ENCODE data around the gene HOXA10. TPM values are rescaled to one million over a fixed set of nuclear protein-coding genes. Genes with fewer than 3 reads are reported as not detected.

Gene HOXA10
- total RNA-seq, 3 donors from 2014 or later = 2.3 to 21.1 (median 5.2) TPM

GRCh38 chr7:27182861-27183681 lies 9.0 kb upstream of the HOXA10 start:
- no peak overlapping the region for H3K27ac ChIP-seq
- H3K9me3 ChIP-seq = no peaks in the 10 kb centered on the region
- DNase-seq (ENCODE audit: low spot score in 2 of 2) = peak in 1 of 2 donors; percentile 38
- TF ChIP-seq POLR2AphosphoS5 (IDR thresholded peaks at IDR 0.05) (no peak), CTCF (IDR thresholded peaks at IDR 0.05) (no peak), POLR2A (IDR thresholded peaks at IDR 0.05) (no peak)
- H3K27me3 ChIP-seq = peaks cover 16 to 91% of the 10 kb centered on the region in 2 donors
- intact Hi-C loops (cut with DNase I; ENCODE audit: low total_unique reads) = no loop called here
- peaks cover 0 to 15% of the 10 kb centered on the region in 2 donors for H3K4me1 ChIP-seq
- H3K36me3 ChIP-seq = no peaks in the 10 kb centered on the region
- H3K4me3 ChIP-seq = peak overlapping the region; percentile 39 to 55 (median 54)

DNA sequence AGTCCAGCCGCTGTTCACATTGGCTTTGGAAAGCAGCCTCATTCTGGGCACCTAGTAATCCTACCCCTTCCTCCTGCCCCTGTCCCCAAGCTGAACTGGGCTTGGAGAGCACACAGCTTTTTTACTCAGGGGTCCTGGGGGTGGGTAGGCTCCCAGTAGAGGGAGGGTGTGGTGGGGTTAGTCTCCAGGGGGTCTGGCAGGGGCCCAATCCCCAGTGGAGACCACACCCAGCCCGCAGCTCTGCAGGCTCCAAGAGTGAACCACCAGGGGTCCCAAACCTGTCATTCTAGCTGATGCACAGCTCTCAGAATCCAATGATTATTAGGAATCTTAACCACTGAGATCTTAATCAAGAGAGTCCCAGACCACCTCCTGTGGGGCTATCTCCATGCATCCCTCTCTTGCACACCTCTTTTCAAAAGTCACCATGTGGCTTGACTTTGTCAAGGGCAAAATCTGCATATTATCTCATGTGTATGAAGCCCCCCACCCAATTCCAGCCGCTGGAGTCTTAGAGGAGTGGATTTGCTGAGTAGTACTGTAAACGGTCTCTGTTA lies 8.2 kb upstream of the HOXA10 start:
- intact Hi-C loops (cut with DNase I; ENCODE audit: low total_unique reads) = no loop called here
- Histone ChIP-seq H3K9me3 (no peaks in the 10 kb centered on the region), H3K27me3 (peaks cover 16 to 89% of the 10 kb centered on the region in 2 donors), H3K36me3 (no peaks in the 10 kb centered on the region), H3K4me3 (no peak overlapping the region), H3K4me1 (peaks cover 0 to 15% of the 10 kb centered on the region in 2 donors), H3K27ac (no peak overlapping the region)
- no peak for TF ChIP-seq CTCF (IDR thresholded peaks at IDR 0.05)
- no peak for TF ChIP-seq POLR2A (IDR thresholded peaks at IDR 0.05)
- no peak for TF ChIP-seq POLR2AphosphoS5 (IDR thresholded peaks at IDR 0.05)
- peak in 1 of 2 donors; percentile 46 for DNase-seq (ENCODE audit: low spot score in 2 of 2)

DNA sequence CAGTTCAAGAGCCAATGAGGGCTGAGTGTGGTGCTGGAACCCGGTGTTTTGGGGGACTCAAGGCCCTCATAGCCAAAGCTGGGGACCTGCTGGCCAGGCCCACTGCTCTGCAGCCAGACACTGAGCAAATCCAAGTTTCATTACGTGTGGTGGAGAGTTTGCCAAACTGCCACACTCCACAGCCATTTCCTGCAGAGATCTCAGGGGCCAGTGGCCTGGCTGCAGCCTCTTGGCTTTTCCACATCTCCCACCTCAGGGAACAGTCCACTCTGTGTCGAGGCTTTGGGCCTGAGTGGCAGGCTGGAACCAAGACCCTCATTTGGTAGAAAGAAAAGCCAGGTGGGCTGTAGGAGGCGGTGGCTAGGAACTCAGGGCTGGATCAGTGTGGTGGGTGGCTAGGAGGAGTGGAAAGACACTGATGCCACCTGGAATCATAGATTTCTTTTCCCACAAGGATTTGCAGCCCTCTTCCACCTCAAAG lies 7.7 kb upstream of the HOXA10 start:
- no peak overlapping the region for H3K27ac ChIP-seq
- no peaks in the 10 kb centered on the region for H3K9me3 ChIP-seq
- DNase-seq (ENCODE audit: low spot score in 2 of 2) = no peak
- intact Hi-C loops (cut with DNase I; ENCODE audit: low total_unique reads) = no loop called here
- H3K4me1 ChIP-seq = peaks cover 0 to 15% of the 10 kb centered on the region in 2 donors
- H3K36me3 ChIP-seq = no peaks in the 10 kb centered on the region
- no peak overlapping the region for H3K4me3 ChIP-seq
- peaks cover 16 to 89% of the 10 kb centered on the region in 2 donors for H3K27me3 ChIP-seq
- TF ChIP-seq POLR2AphosphoS5 (IDR thresholded peaks at IDR 0.05) (no peak), POLR2A (IDR thresholded peaks at IDR 0.05) (no peak), CTCF (IDR thresholded peaks at IDR 0.05) (no peak)

- peaks cover 16 to 88% of the 10 kb centered on the region in 2 donors for H3K27me3 ChIP-seq
- peaks cover 0 to 15% of the 10 kb centered on the region in 2 donors for H3K4me1 ChIP-seq
- no peaks in the 10 kb centered on the region for H3K9me3 ChIP-seq
- no peak for DNase-seq (ENCODE audit: low spot score in 2 of 2)
- no peak overlapping the region for H3K27ac ChIP-seq
- intact Hi-C loops (cut with DNase I; ENCODE audit: low total_unique reads) = no loop called here
- H3K36me3 ChIP-seq = no peaks in the 10 kb centered on the region
- H3K4me3 ChIP-seq = no peak overlapping the region
- no peak for TF ChIP-seq CTCF (IDR thresholded peaks at IDR 0.05)
- TF ChIP-seq POLR2A (IDR thresholded peaks at IDR 0.05) = no peak
- no peak for TF ChIP-seq POLR2AphosphoS5 (IDR thresholded peaks at IDR 0.05)
These were observed 6.6 kb upstream of the HOXA10 start for GRCh38 chr7:27180431-27181420.

All from breast epithelium (tissue), 4 donors.